Mesenchymal stem cell (in vitro differentiated cells and primary cell): Measurements from ENCODE around the gene PTTG2.

ENCODE experiments used
- DNase-seq: peaks from one replicate; pipeline ENCODE4 v3.0.0-alpha.2; 2013
- H2AFZ ChIP-seq: one replicate; pipeline ENCODE4 v1.6.1; 2013; ENCODE audit warnings: low read depth, mild to moderate bottlenecking, control low read depth, inconsistent platforms, low read length, moderate library complexity
- H2AK5ac ChIP-seq: 2 replicates; pipeline ENCODE4 v1.6.1; 2013; ENCODE audit warnings: low read length, moderate library complexity, mild to moderate bottlenecking, inconsistent platforms; ENCODE audit not compliant: severe bottlenecking
- H2BK120ac ChIP-seq: one replicate; pipeline ENCODE4 v1.6.1; 2013; ENCODE audit warnings: low read depth, mild to moderate bottlenecking, inconsistent platforms, low read length, moderate library complexity
- H2BK12ac ChIP-seq, 2 experiments: one replicate each; pipeline ENCODE4 v1.6.1; 2013; ENCODE audit warnings: inconsistent platforms in 2 of 2, low read length in 2 of 2, mild to moderate bottlenecking in 2 of 2, moderate library complexity in 2 of 2, control low read depth in 1 of 2
- H2BK15ac ChIP-seq: one replicate; pipeline ENCODE4 v1.6.1; 2013; ENCODE audit warnings: mild to moderate bottlenecking, low read depth, inconsistent platforms; ENCODE audit not compliant: poor library complexity, severe bottlenecking
- H2BK5ac ChIP-seq: 2 replicates; pipeline ENCODE4 v1.6.1; 2013; ENCODE audit warnings: low read depth, mild to moderate bottlenecking, low read length, control low read depth, inconsistent platforms; ENCODE audit not compliant: poor library complexity, severe bottlenecking
- H3K14ac ChIP-seq, 2 experiments: one replicate each; pipeline ENCODE4 v1.6.1; 2013; ENCODE audit warnings: inconsistent platforms in 2 of 2, low read length in 2 of 2, control low read depth in 1 of 2, mild to moderate bottlenecking in 1 of 2, moderate library complexity in 1 of 2
- H3K18ac ChIP-seq, 2 experiments: one replicate each; pipeline ENCODE4 v1.6.1; 2013; ENCODE audit warnings: inconsistent platforms in 2 of 2, low read length in 2 of 2, control low read depth in 1 of 2, low read depth in 1 of 2, mild to moderate bottlenecking in 1 of 2
- H3K23ac ChIP-seq, 2 experiments: one replicate each; pipeline ENCODE4 v1.6.1; 2013; ENCODE audit warnings: inconsistent platforms in 2 of 2, low read length in 2 of 2, mild to moderate bottlenecking in 2 of 2, moderate library complexity in 2 of 2, control low read depth in 1 of 2
- H3K27ac ChIP-seq: 2 replicates; pipeline ENCODE4 v1.5.1; 2013; ENCODE audit warnings: mild to moderate bottlenecking, moderate library complexity, low read length, control low read depth, inconsistent platforms; ENCODE audit not compliant: poor library complexity, severe bottlenecking
- H3K27me3 ChIP-seq, 2 experiments: 2 replicates each; pipeline versions ENCODE4 v1.6.1 to v1.7.0; 2013; ENCODE audit warnings: low read length in 2 of 2, mild to moderate bottlenecking in 2 of 2, moderate library complexity in 2 of 2, control low read depth in 1 of 2, inconsistent platforms in 1 of 2; ENCODE audit not compliant: control insufficient read depth in 1 of 2, insufficient read depth in 1 of 2
- H3K36me3 ChIP-seq, 2 experiments: 2 replicates each; pipeline versions ENCODE4 v1.6.1 to v1.7.0; 2013; ENCODE audit warnings: low read length in 2 of 2, control low read depth in 1 of 2, inconsistent platforms in 1 of 2, low read depth in 1 of 2, mild to moderate bottlenecking in 1 of 2; ENCODE audit not compliant: insufficient read depth in 2 of 2, control insufficient read depth in 1 of 2
- H3K4ac ChIP-seq, 2 experiments: one replicate each; pipeline ENCODE4 v1.6.1; 2013; ENCODE audit warnings: inconsistent platforms in 2 of 2, low read length in 2 of 2, mild to moderate bottlenecking in 2 of 2, moderate library complexity in 2 of 2, control low read depth in 1 of 2, low read depth in 1 of 2
- H3K4me1 ChIP-seq: 2 replicates; pipeline ENCODE4 v1.6.1; 2013; ENCODE audit warnings: low read depth, low read length, control low read depth; ENCODE audit not compliant: control insufficient read depth, insufficient read depth
- H3K4me2 ChIP-seq: 2 replicates; pipeline ENCODE4 v1.6.1; 2013; ENCODE audit warnings: low read length, mild to moderate bottlenecking, inconsistent platforms; ENCODE audit not compliant: poor library complexity, severe bottlenecking
- H3K4me3 ChIP-seq, 2 experiments: 2 replicates each; pipeline versions ENCODE4 v1.5.1 to v1.7.0; 2013; ENCODE audit warnings: low read length in 2 of 2, mild to moderate bottlenecking in 2 of 2, control low read depth in 1 of 2, low read depth in 1 of 2; ENCODE audit not compliant: insufficient read depth in 1 of 2
- H3K79me1 ChIP-seq: replicated peaks from 2 replicates; pipeline ENCODE4 v1.6.1; 2013; ENCODE audit warnings: mild to moderate bottlenecking, control low read depth, low read length, inconsistent platforms; ENCODE audit not compliant: poor library complexity, severe bottlenecking
- H3K9ac ChIP-seq: 2 replicates; pipeline ENCODE4 v1.7.0; 2013; ENCODE audit warnings: mild to moderate bottlenecking, low read length, moderate library complexity
- H3K9me3 ChIP-seq: 2 replicates; pipeline ENCODE4 v1.7.0; 2013; ENCODE audit warnings: mild to moderate bottlenecking, low read length; ENCODE audit not compliant: control insufficient read depth
- H4K8ac ChIP-seq: one replicate; pipeline ENCODE4 v1.6.1; 2013; ENCODE audit warnings: inconsistent platforms, mild to moderate bottlenecking, low read length, moderate library complexity
- H4K91ac ChIP-seq: one replicate; pipeline ENCODE4 v1.6.1; 2013; ENCODE audit warnings: mild to moderate bottlenecking, low read length, inconsistent platforms
- WGBS: methylation state at CpG from one replicate; pipeline ENCODE4 v1.1.7; 2013; ENCODE audit warnings: mixed read lengths; 5-methylcytosine and 5-hydroxymethylcytosine counted together

PTTG2 gene

DNA sequence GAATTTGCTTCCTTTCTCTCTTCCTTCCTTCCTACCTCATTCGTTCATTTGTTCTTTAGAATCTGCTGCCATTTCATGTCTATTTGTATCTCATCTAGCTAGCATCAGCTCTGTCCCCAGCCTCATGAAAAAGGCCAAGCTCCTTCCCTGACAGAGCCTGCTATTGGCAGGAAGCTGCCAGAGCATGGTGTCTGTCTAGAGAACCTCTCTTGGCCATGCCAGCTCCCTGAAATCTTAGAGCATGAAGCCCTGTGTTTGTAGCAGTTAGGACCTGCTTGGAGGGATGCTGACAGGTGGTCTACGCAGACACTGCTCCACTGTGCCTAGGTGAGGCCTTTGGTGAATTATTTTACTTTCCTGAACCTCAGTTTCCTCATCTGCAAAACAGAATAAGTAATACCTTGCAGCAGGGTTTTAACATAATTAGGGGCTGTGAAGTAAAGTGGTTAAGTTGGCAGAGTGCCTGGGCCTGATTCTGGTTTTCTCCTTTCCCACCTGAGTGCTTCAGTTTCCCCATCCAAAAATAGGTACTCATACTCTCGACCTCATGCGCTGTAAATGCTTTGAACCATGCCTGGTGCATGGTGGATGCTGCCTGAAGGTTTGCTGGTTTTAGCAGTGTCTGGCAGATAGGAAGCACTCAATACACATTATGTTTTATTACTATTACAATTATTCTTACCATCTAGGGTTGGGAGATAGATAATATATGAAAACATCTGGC, 4.7 kb downstream of the PTTG2 start:
- Histone ChIP-seq H3K27me3 (no peaks in the 10 kb centered on the region), H3K9ac (no peak overlapping the region), H3K4me1 (no peaks in the 10 kb centered on the region), H3K18ac (no peak overlapping the region), H3K4me2 (no peak overlapping the region), H3K4me3 (no peak overlapping the region), H3K79me1 (no peaks in the 10 kb centered on the region), H2BK5ac (no peak overlapping the region), H2BK12ac (no peak overlapping the region), H3K4ac (no peak overlapping the region), H3K14ac (no peak overlapping the region), H2BK15ac (no peak overlapping the region), H3K23ac (no peak overlapping the region), H3K27ac (no peak overlapping the region), H2BK120ac (no peak overlapping the region), H4K8ac (no peak overlapping the region), H3K36me3 (no peaks in the 10 kb centered on the region), H4K91ac (no peak overlapping the region), H2AFZ (no peak overlapping the region), H3K9me3 (no peaks in the 10 kb centered on the region), H2AK5ac (no peak overlapping the region)
- DNase-seq = no peak
- WGBS = 92% methylated on average over 1 of the region's 4 CpGs

DNA sequence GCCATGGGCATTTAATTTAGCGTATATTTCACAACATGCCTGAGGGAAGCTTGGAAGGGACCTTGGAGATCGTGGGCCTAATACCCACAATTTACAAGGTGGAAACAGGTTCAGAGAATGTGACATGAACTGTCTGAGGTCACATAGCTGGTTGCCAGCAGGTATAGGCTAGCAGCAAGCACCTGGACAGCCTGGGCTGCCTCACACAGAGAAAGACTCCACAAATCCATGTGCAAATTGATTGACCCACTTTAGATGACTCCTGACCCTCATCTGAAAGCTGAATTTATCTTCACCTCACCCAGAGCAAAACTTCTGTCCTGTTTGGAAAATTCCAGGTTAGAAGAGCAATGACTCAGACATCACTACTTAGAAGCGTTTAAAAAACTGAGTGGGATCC, 5.8 kb downstream of the PTTG2 start:
- Histone ChIP-seq H2BK12ac (no peak overlapping the region), H3K4me3 (no peak overlapping the region), H2BK15ac (no peak overlapping the region), H3K18ac (no peak overlapping the region), H2BK5ac (no peak overlapping the region), H3K14ac (no peak overlapping the region), H3K4me1 (no peaks in the 10 kb centered on the region), H3K9ac (no peak overlapping the region), H3K36me3 (no peaks in the 10 kb centered on the region), H2AK5ac (no peak overlapping the region), H2AFZ (no peak overlapping the region), H3K9me3 (no peaks in the 10 kb centered on the region), H3K23ac (no peak overlapping the region), H3K4me2 (no peak overlapping the region), H2BK120ac (no peak overlapping the region), H3K27ac (no peak overlapping the region), H3K79me1 (no peaks in the 10 kb centered on the region), H4K8ac (no peak overlapping the region), H3K27me3 (no peaks in the 10 kb centered on the region), H3K4ac (no peak overlapping the region), H4K91ac (no peak overlapping the region)
- DNase-seq = no peak
- WGBS = 79% methylated on average over 3 of the region's 3 CpGs

DNA sequence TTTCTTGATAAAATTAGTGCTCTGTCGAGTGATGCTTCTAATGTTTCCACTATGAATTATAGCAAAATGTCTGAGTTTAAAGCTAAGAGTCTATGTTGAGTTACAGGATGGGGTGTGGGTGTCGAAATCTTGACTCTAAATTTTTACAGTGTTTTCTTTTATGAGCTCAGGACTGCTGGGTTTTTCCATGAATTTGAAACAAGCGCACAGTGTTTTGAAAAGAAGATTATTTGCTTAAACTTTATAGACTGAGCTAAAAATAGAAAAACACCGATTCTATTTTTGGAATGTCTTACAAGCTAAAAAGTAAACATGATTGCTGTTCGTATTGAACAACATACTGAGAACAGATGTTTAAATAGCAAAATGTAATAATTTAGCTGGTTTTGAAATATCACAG, 7.5 kb downstream of the PTTG2 start:
- no peaks in the 10 kb centered on the region for H3K79me1 ChIP-seq
- no peak overlapping the region for H3K9ac ChIP-seq
- no peak overlapping the region for H3K14ac ChIP-seq
- no peak overlapping the region for H4K8ac ChIP-seq
- 50% methylated on average over 3 of the region's 5 CpGs for WGBS
- DNase-seq = peak; percentile 51
- no peak overlapping the region for H2AK5ac ChIP-seq
- H2BK15ac ChIP-seq = no peak overlapping the region
- no peak overlapping the region for H2BK5ac ChIP-seq
- no peak overlapping the region for H3K23ac ChIP-seq
- H3K27ac ChIP-seq = no peak overlapping the region
- H2BK120ac ChIP-seq = no peak overlapping the region
- H3K36me3 ChIP-seq = no peaks in the 10 kb centered on the region
- no peak overlapping the region for H4K91ac ChIP-seq
- H3K18ac ChIP-seq = no peak overlapping the region
- H2AFZ ChIP-seq = no peak overlapping the region
- H3K4ac ChIP-seq = no peak overlapping the region
- H3K4me3 ChIP-seq = no peak overlapping the region
- no peaks in the 10 kb centered on the region for H3K4me1 ChIP-seq
- no peaks in the 10 kb centered on the region for H3K27me3 ChIP-seq
- no peak overlapping the region for H3K4me2 ChIP-seq
- no peaks in the 10 kb centered on the region for H3K9me3 ChIP-seq
- H2BK12ac ChIP-seq = no peak overlapping the region

DNA sequence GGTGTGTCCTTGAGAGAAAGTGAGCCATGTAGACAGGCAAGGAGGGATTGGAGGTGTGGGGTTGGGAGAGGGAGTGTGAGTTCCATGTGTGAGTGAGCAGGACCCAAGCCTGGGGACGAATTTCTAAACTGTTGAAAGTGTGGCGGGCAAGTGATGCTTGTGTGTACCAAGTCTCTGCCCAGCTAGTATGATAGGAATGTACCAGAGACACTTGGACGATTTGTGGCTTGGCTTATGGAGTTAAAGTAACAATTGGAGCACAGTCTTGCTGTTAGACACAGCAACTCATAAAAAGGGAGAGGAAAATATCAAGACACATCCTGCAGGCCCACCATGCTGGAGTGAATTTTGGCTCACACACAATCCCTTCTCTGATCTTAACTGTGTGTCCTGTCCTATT, 8.5 kb downstream of the PTTG2 start:
- H4K8ac ChIP-seq = no peak overlapping the region
- peak overlapping the region in 1 of 2 experiments; percentile 79 for H2BK12ac ChIP-seq
- H3K9ac ChIP-seq = no peak overlapping the region
- no peaks in the 10 kb centered on the region for H3K27me3 ChIP-seq
- DNase-seq = no peak
- H3K4ac ChIP-seq = no peak overlapping the region
- WGBS = 75% methylated on average over 3 of the region's 3 CpGs
- H3K27ac ChIP-seq = no peak overlapping the region
- no peak overlapping the region for H2BK15ac ChIP-seq
- no peaks in the 10 kb centered on the region for H3K36me3 ChIP-seq
- H3K4me1 ChIP-seq = peaks cover under 1% of the 10 kb centered on the region
- no peak overlapping the region for H2BK5ac ChIP-seq
- H2BK120ac ChIP-seq = no peak overlapping the region
- no peaks in the 10 kb centered on the region for H3K79me1 ChIP-seq
- no peak overlapping the region for H2AK5ac ChIP-seq
- H3K9me3 ChIP-seq = no peaks in the 10 kb centered on the region
- no peak overlapping the region for H3K23ac ChIP-seq
- no peak overlapping the region for H3K4me2 ChIP-seq
- H4K91ac ChIP-seq = no peak overlapping the region
- no peak overlapping the region for H3K14ac ChIP-seq
- no peak overlapping the region for H2AFZ ChIP-seq
- H3K18ac ChIP-seq = no peak overlapping the region
- no peak overlapping the region for H3K4me3 ChIP-seq
